Parathyroid adenoma (tissue), 2 donors: ENCODE measurements around the gene KCNJ8.

Source experiments
- H2AFZ ChIP-seq: fragments of 300-600 bp; sonication (generic); one replicate; pipeline ENCODE4 v1.7.0; 2017; ENCODE audit warnings: antibody characterized with exemption, mild to moderate bottlenecking
- H3K27ac ChIP-seq: fragments of 300-600 bp; sonication (generic); one replicate; pipeline ENCODE4 v1.7.0; 2017
- H3K27me3 ChIP-seq: fragments of 300-600 bp; sonication (generic); one replicate; pipeline ENCODE4 v1.7.0; 2017; ENCODE audit warnings: low read length; ENCODE audit not compliant: control insufficient read depth, insufficient read depth
- H3K36me3 ChIP-seq: fragments of 300-600 bp; sonication (generic); one replicate; pipeline ENCODE4 v1.7.0; 2017; ENCODE audit warnings: low read length; ENCODE audit not compliant: control insufficient read depth, insufficient read depth
- H3K4me1 ChIP-seq: fragments of 300-600 bp; sonication (generic); one replicate; pipeline ENCODE4 v1.7.0; 2017; ENCODE audit warnings: control low read depth
- H3K4me2 ChIP-seq: fragments of 300-600 bp; sonication (generic); one replicate; pipeline ENCODE4 v1.7.0; 2017; ENCODE audit warnings: low read length
- H3K4me3 ChIP-seq: fragments of 300-600 bp; sonication (generic); one replicate; pipeline ENCODE4 v1.7.0; 2017; ENCODE audit warnings: low read depth, low read length
- H3K79me2 ChIP-seq: fragments of 300-600 bp; sonication (generic); one replicate; pipeline ENCODE4 v1.7.0; 2017; ENCODE audit warnings: control low read depth
- H3K9ac ChIP-seq: fragments of 300-600 bp; sonication (generic); one replicate; pipeline ENCODE4 v1.7.0; 2017; ENCODE audit warnings: mild to moderate bottlenecking
- H3K9me3 ChIP-seq: fragments of 300-600 bp; sonication (generic); one replicate; pipeline ENCODE4 v1.7.0; 2017; ENCODE audit warnings: low read length; ENCODE audit not compliant: control insufficient read depth
- TF ChIP-seq, protein P1 (sequence below): fragments of 300-600 bp; sonication (generic); IDR thresholded peaks from one replicate; pipeline ENCODE4 v1.7.0; 2017; ENCODE audit warnings: antibody characterized with exemption, mild to moderate bottlenecking
- donor health status: primary hyperparathyroidism.

The KCNJ8 gene

GRCh38 chr12:21764065-21764464, 10.4 kb downstream of the KCNJ8 start:
- no peak overlapping the region for H3K4me3 ChIP-seq
- H3K9me3 ChIP-seq: no peaks in the 10 kb centered on the region
- TF ChIP-seq, protein P1, sequence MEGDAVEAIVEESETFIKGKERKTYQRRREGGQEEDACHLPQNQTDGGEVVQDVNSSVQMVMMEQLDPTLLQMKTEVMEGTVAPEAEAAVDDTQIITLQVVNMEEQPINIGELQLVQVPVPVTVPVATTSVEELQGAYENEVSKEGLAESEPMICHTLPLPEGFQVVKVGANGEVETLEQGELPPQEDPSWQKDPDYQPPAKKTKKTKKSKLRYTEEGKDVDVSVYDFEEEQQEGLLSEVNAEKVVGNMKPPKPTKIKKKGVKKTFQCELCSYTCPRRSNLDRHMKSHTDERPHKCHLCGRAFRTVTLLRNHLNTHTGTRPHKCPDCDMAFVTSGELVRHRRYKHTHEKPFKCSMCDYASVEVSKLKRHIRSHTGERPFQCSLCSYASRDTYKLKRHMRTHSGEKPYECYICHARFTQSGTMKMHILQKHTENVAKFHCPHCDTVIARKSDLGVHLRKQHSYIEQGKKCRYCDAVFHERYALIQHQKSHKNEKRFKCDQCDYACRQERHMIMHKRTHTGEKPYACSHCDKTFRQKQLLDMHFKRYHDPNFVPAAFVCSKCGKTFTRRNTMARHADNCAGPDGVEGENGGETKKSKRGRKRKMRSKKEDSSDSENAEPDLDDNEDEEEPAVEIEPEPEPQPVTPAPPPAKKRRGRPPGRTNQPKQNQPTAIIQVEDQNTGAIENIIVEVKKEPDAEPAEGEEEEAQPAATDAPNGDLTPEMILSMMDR: no peak
- H3K36me3 ChIP-seq: no peaks in the 10 kb centered on the region
- H3K9ac ChIP-seq: no peak overlapping the region
- H3K79me2 ChIP-seq: no peaks in the 10 kb centered on the region
- no peak overlapping the region for H3K27ac ChIP-seq
- H3K27me3 ChIP-seq: no peaks in the 10 kb centered on the region
- H3K4me2 ChIP-seq: no peak overlapping the region
- H2AFZ ChIP-seq: no peak overlapping the region
- H3K4me1 ChIP-seq: no peaks in the 10 kb centered on the region

GRCh38 chr12:21763531-21763930, 11.0 kb downstream of the KCNJ8 start:
- Histone ChIP-seq H3K27ac (no peak overlapping the region), H3K9me3 (no peaks in the 10 kb centered on the region), H2AFZ (no peak overlapping the region), H3K27me3 (no peaks in the 10 kb centered on the region), H3K36me3 (no peaks in the 10 kb centered on the region), H3K4me1 (no peaks in the 10 kb centered on the region), H3K4me3 (no peak overlapping the region), H3K9ac (no peak overlapping the region), H3K4me2 (no peak overlapping the region), H3K79me2 (no peaks in the 10 kb centered on the region)
- TF ChIP-seq, protein P1: no peak

DNA sequence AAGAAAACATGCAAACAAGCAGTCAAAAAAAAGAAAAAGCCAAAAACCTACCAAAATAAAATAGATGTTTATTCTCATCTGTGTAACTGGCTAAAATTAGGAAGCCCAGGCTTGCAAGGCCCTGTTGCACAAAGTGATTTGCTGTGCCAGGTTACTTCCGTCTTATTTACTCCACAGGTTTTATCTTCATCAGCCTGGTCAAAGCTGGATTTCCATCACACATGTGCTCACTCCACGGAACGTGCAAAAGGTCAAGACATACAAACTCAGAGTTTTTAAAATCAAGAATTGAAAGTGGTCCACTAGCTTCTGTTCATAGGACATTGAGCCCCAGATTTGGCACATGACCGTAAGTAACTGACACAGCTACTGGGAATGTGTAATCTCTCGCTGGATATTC, 14.8 kb downstream of the KCNJ8 start:
- no peaks in the 10 kb centered on the region for H3K9me3 ChIP-seq
- no peak overlapping the region for H3K9ac ChIP-seq
- no peak overlapping the region for H3K4me2 ChIP-seq
- no peaks in the 10 kb centered on the region for H3K36me3 ChIP-seq
- H2AFZ ChIP-seq: no peak overlapping the region
- no peaks in the 10 kb centered on the region for H3K4me1 ChIP-seq
- H3K4me3 ChIP-seq: no peak overlapping the region
- H3K27me3 ChIP-seq: no peaks in the 10 kb centered on the region
- TF ChIP-seq, protein P1: no peak
- no peaks in the 10 kb centered on the region for H3K79me2 ChIP-seq
- H3K27ac ChIP-seq: no peak overlapping the region

DNA sequence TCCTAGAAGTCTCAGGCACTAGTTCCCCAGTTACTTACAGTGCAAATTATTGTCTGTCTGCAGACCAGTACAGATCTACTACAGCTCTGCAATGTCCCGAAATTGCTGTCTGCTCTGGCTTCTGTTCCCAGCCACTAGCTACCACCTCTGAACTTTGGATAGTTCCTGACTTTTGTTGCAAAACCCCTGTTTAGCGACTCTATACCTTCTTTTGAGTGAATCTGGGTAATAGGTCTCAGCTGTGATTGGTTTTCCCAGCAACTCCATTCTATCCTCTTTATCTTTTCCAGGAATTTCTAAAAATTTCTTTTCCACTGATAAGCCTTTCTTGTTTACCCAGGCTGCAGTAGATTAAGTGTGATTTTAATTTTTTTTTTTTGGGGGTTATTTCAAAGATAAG, 16.8 kb downstream of the KCNJ8 start:
- H3K9me3 ChIP-seq: no peaks in the 10 kb centered on the region
- H3K79me2 ChIP-seq: no peaks in the 10 kb centered on the region
- no peak overlapping the region for H3K4me2 ChIP-seq
- no peak overlapping the region for H3K9ac ChIP-seq
- no peak overlapping the region for H3K27ac ChIP-seq
- H3K27me3 ChIP-seq: no peaks in the 10 kb centered on the region
- TF ChIP-seq, protein P1: no peak
- no peaks in the 10 kb centered on the region for H3K4me1 ChIP-seq
- no peak overlapping the region for H3K4me3 ChIP-seq
- no peaks in the 10 kb centered on the region for H3K36me3 ChIP-seq
- no peak overlapping the region for H2AFZ ChIP-seq

- no peaks in the 10 kb centered on the region for H3K9me3 ChIP-seq
- H3K4me3 ChIP-seq: no peak overlapping the region
- no peaks in the 10 kb centered on the region for H3K36me3 ChIP-seq
- H2AFZ ChIP-seq: no peak overlapping the region
- no peak overlapping the region for H3K9ac ChIP-seq
- TF ChIP-seq, protein P1: no peak
- H3K79me2 ChIP-seq: no peaks in the 10 kb centered on the region
- H3K4me1 ChIP-seq: no peaks in the 10 kb centered on the region
- H3K27me3 ChIP-seq: no peaks in the 10 kb centered on the region
- H3K27ac ChIP-seq: no peak overlapping the region
- H3K4me2 ChIP-seq: no peak overlapping the region
Observed at GRCh38 chr12:21756699-21757098, 17.8 kb downstream of the KCNJ8 start.
